Measurements from ENCODE around the gene MYB.

- TF ChIP-seq, protein P1, sequence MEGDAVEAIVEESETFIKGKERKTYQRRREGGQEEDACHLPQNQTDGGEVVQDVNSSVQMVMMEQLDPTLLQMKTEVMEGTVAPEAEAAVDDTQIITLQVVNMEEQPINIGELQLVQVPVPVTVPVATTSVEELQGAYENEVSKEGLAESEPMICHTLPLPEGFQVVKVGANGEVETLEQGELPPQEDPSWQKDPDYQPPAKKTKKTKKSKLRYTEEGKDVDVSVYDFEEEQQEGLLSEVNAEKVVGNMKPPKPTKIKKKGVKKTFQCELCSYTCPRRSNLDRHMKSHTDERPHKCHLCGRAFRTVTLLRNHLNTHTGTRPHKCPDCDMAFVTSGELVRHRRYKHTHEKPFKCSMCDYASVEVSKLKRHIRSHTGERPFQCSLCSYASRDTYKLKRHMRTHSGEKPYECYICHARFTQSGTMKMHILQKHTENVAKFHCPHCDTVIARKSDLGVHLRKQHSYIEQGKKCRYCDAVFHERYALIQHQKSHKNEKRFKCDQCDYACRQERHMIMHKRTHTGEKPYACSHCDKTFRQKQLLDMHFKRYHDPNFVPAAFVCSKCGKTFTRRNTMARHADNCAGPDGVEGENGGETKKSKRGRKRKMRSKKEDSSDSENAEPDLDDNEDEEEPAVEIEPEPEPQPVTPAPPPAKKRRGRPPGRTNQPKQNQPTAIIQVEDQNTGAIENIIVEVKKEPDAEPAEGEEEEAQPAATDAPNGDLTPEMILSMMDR (IDR thresholded peaks at IDR 0.05), result peak in 2 of 4 experiments; percentile 6 to 22
- no peak for TF ChIP-seq POLR2A (IDR thresholded peaks at IDR 0.05)
Measured at GRCh38 chr6:135180542-135181332, at the start of gene MYB.

Data from uterus (tissue), 2 donors.